ENCODE measurements around the gene ITIH4. TPM values are rescaled to one million over a fixed set of nuclear protein-coding genes. Genes with fewer than 3 reads are reported as not detected.

ITIH4 gene
- total RNA-seq, 1 donor from 2014 or later: 2.8 TPM

DNA sequence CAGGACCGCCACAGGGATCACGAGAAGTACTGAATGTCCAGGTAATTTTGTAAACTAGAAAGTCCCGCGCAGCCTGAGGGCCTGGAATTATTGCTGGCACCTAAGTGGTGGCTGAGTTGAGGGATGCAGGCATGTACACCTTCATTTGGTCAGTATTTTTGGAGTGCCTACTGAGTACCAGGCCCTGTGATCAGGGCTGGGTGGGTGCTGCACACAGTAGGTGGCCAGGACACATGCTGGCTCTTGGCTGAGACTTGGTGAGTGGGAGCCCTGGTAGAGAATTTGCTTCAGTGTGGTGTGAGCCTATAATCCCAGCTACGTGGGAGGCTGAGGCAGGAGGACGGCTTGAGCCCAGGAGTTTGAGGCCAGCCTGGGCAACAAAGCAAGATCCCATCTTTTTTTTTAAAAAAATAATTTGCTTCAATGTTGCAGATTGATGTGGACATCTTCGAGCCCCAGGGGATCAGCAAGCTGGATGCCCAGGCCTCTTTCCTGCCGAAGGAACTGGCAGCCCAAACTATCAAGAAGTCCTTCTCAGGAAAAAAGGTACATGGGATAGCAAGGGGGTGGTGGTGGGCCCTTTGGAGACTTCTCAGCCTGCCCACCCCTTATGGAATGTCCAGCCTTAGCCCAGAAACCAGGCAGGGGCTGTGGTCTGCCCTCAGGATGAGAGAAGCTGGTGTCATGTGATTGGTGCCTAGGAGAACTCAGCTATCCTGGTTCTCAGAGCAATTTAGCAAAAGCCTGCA lies 50.5 kb downstream of the ITIH4 start:
- no peak overlapping the region for H3K4me3 Mint-ChIP-seq (ENCODE audit: unreplicated experiment)
- Histone ChIP-seq H3K9ac (ENCODE audit: low read length) (no peak overlapping the region), H3K27ac (ENCODE audit: low read depth, low read length) (no peak overlapping the region), H3K9me3 (ENCODE audit: insufficient read depth, low read depth, low read length) (no peaks in the 10 kb centered on the region), H4K20me1 (ENCODE audit: insufficient read depth, low read length) (no peaks in the 10 kb centered on the region), H3K27me3 (ENCODE audit: insufficient read depth, low read length) (peaks cover 15% of the 10 kb centered on the region), H2AFZ (ENCODE audit: low read depth, low read length) (no peak overlapping the region), H3K4me1 (ENCODE audit: insufficient read depth, low read length) (no peaks in the 10 kb centered on the region), H3K4me2 (ENCODE audit: low read length) (no peak overlapping the region), H3K4me3 (ENCODE audit: insufficient read depth, low read depth, low read length) (no peak overlapping the region), H3K36me3 (ENCODE audit: insufficient read depth, low read length) (no peaks in the 10 kb centered on the region), H3K79me2 (ENCODE audit: insufficient read depth, low read length) (no peaks in the 10 kb centered on the region)
- peaks cover 62% of the 10 kb centered on the region for H3K27me3 Mint-ChIP-seq (ENCODE audit: low read depth, unreplicated experiment)
- H3K27ac Mint-ChIP-seq (ENCODE audit: unreplicated experiment): no peak overlapping the region
- TF ChIP-seq EZH2 (IDR thresholded peaks at IDR 0.05; ENCODE audit: insufficient read depth, low read length): no peak
- TF ChIP-seq, protein P1, sequence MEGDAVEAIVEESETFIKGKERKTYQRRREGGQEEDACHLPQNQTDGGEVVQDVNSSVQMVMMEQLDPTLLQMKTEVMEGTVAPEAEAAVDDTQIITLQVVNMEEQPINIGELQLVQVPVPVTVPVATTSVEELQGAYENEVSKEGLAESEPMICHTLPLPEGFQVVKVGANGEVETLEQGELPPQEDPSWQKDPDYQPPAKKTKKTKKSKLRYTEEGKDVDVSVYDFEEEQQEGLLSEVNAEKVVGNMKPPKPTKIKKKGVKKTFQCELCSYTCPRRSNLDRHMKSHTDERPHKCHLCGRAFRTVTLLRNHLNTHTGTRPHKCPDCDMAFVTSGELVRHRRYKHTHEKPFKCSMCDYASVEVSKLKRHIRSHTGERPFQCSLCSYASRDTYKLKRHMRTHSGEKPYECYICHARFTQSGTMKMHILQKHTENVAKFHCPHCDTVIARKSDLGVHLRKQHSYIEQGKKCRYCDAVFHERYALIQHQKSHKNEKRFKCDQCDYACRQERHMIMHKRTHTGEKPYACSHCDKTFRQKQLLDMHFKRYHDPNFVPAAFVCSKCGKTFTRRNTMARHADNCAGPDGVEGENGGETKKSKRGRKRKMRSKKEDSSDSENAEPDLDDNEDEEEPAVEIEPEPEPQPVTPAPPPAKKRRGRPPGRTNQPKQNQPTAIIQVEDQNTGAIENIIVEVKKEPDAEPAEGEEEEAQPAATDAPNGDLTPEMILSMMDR (IDR thresholded peaks at IDR 0.05; ENCODE audit: insufficient read depth, low read depth, low read length): no peak
- FAIRE-seq (no peak), DNase-seq (ENCODE audit: low read depth) (no peak)
- H3K4me1 Mint-ChIP-seq (ENCODE audit: low read depth, unreplicated experiment): no peaks in the 10 kb centered on the region
- H3K36me3 Mint-ChIP-seq (ENCODE audit: low read depth, unreplicated experiment): no peaks in the 10 kb centered on the region
- peaks cover 5% of the 10 kb centered on the region for H3K9me3 Mint-ChIP-seq (ENCODE audit: unreplicated experiment)

DNA sequence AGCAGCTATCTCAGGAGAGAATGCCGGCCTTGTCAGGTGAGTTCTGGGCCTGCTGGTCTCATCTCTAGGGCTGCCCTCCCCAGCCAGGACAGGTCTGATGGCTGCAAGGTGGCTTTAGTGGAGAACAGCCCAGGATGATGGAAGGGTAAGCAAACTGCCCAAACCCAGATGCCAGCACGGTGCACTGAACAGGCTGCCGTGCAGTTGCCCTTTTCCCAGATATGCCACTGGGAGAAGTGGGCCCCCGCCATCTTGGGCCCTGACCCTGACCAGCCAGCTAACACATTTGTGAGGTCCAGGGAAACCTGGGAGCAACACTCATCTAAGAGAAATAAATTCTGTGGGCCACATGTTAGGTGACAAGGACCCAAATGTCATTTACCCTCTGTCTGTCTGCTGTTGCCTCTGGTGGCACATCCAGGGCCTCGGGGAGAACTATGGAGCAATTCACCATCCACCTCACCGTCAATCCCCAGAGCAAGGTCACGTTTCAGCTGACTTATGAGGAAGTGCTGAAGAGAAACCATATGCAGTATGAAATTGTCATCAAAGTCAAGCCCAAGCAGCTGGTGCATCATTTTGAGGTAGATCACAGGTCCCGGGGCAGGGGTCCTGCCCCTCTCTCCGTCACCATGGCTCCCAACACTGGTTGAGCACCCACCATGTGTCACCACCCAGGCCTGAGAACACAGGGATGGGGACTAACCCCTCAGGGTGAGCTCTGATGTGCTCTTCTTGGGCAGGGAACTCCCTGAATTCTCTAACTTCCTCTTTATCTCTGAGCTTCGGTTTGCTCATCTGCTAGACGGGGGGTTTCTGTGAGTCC lies 51.2 kb downstream of the ITIH4 start:
- Histone ChIP-seq H3K79me2 (ENCODE audit: insufficient read depth, low read length) (no peaks in the 10 kb centered on the region), H3K27me3 (ENCODE audit: insufficient read depth, low read length) (peaks cover 15% of the 10 kb centered on the region), H3K9me3 (ENCODE audit: insufficient read depth, low read depth, low read length) (no peaks in the 10 kb centered on the region), H3K4me3 (ENCODE audit: insufficient read depth, low read depth, low read length) (no peak overlapping the region), H3K36me3 (ENCODE audit: insufficient read depth, low read length) (no peaks in the 10 kb centered on the region), H2AFZ (ENCODE audit: low read depth, low read length) (no peak overlapping the region), H3K27ac (ENCODE audit: low read depth, low read length) (no peak overlapping the region), H3K4me1 (ENCODE audit: insufficient read depth, low read length) (no peaks in the 10 kb centered on the region), H3K4me2 (ENCODE audit: low read length) (no peak overlapping the region), H4K20me1 (ENCODE audit: insufficient read depth, low read length) (no peaks in the 10 kb centered on the region), H3K9ac (ENCODE audit: low read length) (no peak overlapping the region)
- H3K4me3 Mint-ChIP-seq (ENCODE audit: unreplicated experiment): no peak overlapping the region
- FAIRE-seq: no peak
- no peak for DNase-seq (ENCODE audit: low read depth)
- H3K9me3 Mint-ChIP-seq (ENCODE audit: unreplicated experiment): peaks cover 3% of the 10 kb centered on the region
- peaks cover 62% of the 10 kb centered on the region for H3K27me3 Mint-ChIP-seq (ENCODE audit: low read depth, unreplicated experiment)
- H3K4me1 Mint-ChIP-seq (ENCODE audit: low read depth, unreplicated experiment): no peaks in the 10 kb centered on the region
- TF ChIP-seq, protein P1 (IDR thresholded peaks at IDR 0.05; ENCODE audit: insufficient read depth, low read depth, low read length): no peak
- TF ChIP-seq EZH2 (IDR thresholded peaks at IDR 0.05; ENCODE audit: insufficient read depth, low read length): no peak
- H3K36me3 Mint-ChIP-seq (ENCODE audit: low read depth, unreplicated experiment): no peaks in the 10 kb centered on the region
- no peak overlapping the region for H3K27ac Mint-ChIP-seq (ENCODE audit: unreplicated experiment)

Data from astrocyte (in vitro differentiated cells and primary cell).